ENCODE data around the gene QSER1.

Gene QSER1

GRCh38 chr11:32947978-32948377, 55.4 kb downstream of the QSER1 start:
- no peak for TF ChIP-seq CTCF (IDR thresholded peaks at IDR 0.05; ENCODE audit: low read depth, low read length, missing control alignments)
- DNase-seq (ENCODE audit: low read depth), result no peak
- H3K4me3 ChIP-seq (ENCODE audit: low read depth, low read length), result no peak overlapping the region

GRCh38 chr11:32949739-32950138, 57.1 kb downstream of the QSER1 start:
- no peak for DNase-seq (ENCODE audit: low read depth)
- no peak for TF ChIP-seq CTCF (IDR thresholded peaks at IDR 0.05; ENCODE audit: low read depth, low read length, missing control alignments)
- no peak overlapping the region for H3K4me3 ChIP-seq (ENCODE audit: low read depth, low read length)

GRCh38 chr11:32952421-32952820, 59.8 kb downstream of the QSER1 start:
- H3K4me3 ChIP-seq (ENCODE audit: low read depth, low read length), result no peak overlapping the region
- no peak for TF ChIP-seq CTCF (IDR thresholded peaks at IDR 0.05; ENCODE audit: low read depth, low read length, missing control alignments)
- DNase-seq (ENCODE audit: low read depth), result no peak

- no peak for TF ChIP-seq CTCF (IDR thresholded peaks at IDR 0.05; ENCODE audit: low read depth, low read length, missing control alignments)
- H3K4me3 ChIP-seq (ENCODE audit: low read depth, low read length), result no peak overlapping the region
- DNase-seq (ENCODE audit: low read depth), result no peak
These were observed 61.1 kb downstream of the QSER1 start for GRCh38 chr11:32953700-32954099.

- DNase-seq (ENCODE audit: low read depth), result peak; percentile 16
These were observed 68.0 kb downstream of the QSER1 start for GRCh38 chr11:32960553-32961164.

GRCh38 chr11:32962016-32962415, 69.4 kb downstream of the QSER1 start:
- no peak overlapping the region for H3K4me3 ChIP-seq (ENCODE audit: low read depth, low read length)
- TF ChIP-seq CTCF (IDR thresholded peaks at IDR 0.05; ENCODE audit: low read depth, low read length, missing control alignments), result no peak
- DNase-seq (ENCODE audit: low read depth), result no peak

More at GRCh38 chr11:32960553-32961164, 68.0 kb downstream of the QSER1 start:
- no peak overlapping the region for H3K4me3 ChIP-seq (ENCODE audit: low read depth, low read length)
- TF ChIP-seq CTCF (IDR thresholded peaks at IDR 0.05; ENCODE audit: low read depth, low read length, missing control alignments), result peak; percentile 45

- TF ChIP-seq CTCF (IDR thresholded peaks at IDR 0.05; ENCODE audit: low read depth, low read length, missing control alignments), result no peak
- H3K4me3 ChIP-seq (ENCODE audit: low read depth, low read length), result no peak overlapping the region
- no peak for DNase-seq (ENCODE audit: low read depth)
These were observed 71.1 kb downstream of the QSER1 start for GRCh38 chr11:32963721-32964120.
